Neural cell (in vitro differentiated cells): ENCODE data around the gene CEP128. TPM values are rescaled to one million over a fixed set of nuclear protein-coding genes. Genes with fewer than 3 reads are reported as not detected.

Experiments
- H2AFZ ChIP-seq: fragments of 200-600, 300-800 bp; sonication (generic), shearing (Covaris generic); 2 replicates; pipeline ENCODE4 v1.6.0; 2014; ENCODE audit warnings: low read depth, mild to moderate bottlenecking, antibody characterized with exemption, low read length, moderate library complexity
- H3F3A ChIP-seq: fragments of 200-600 bp; shearing (Covaris generic); 2 replicates; pipeline ENCODE4 v1.6.1; 2016; ENCODE audit warnings: mild to moderate bottlenecking, moderate library complexity, mixed read lengths, antibody characterized with exemption, low read length; ENCODE audit not compliant: insufficient read depth, poor library complexity, severe bottlenecking
- H3K27ac ChIP-seq: fragments of 200-600, 300-800 bp; sonication (generic), shearing (Covaris generic); 2 replicates; pipeline ENCODE4 v1.5.1; 2014; ENCODE audit warnings: mild to moderate bottlenecking, low read length, moderate library complexity
- H3K27me3 ChIP-seq: fragments of 300-800, 200-600 bp; sonication (generic), shearing (Covaris generic); 2 replicates; pipeline ENCODE4 v1.6.0; 2014; ENCODE audit warnings: mild to moderate bottlenecking, low read depth, low read length, moderate library complexity; ENCODE audit not compliant: insufficient read depth
- H3K36me3 ChIP-seq: fragments of 300-800, 200-600 bp; sonication (generic), shearing (Covaris generic); 2 replicates; pipeline ENCODE4 v1.5.1; 2014; ENCODE audit warnings: mild to moderate bottlenecking, antibody characterized with exemption, low read length, moderate library complexity; ENCODE audit not compliant: insufficient read depth
- H3K4me2 ChIP-seq: fragments of 300-800, 200-600 bp; sonication (generic), shearing (Covaris generic); 2 replicates; pipeline ENCODE4 v1.6.0; 2014; ENCODE audit warnings: mild to moderate bottlenecking, low read length
- H3K4me3 ChIP-seq: fragments of 300-800, 200-600 bp; sonication (generic), shearing (Covaris generic); 2 replicates; pipeline ENCODE4 v1.5.1; 2014; ENCODE audit warnings: mild to moderate bottlenecking, low read length, moderate library complexity
- H3K79me2 ChIP-seq: fragments of 200-600 bp; shearing (Covaris generic); replicated peaks from 2 replicates; pipeline ENCODE4 v1.6.0; 2014; ENCODE audit warnings: mild to moderate bottlenecking, low read length, moderate library complexity; ENCODE audit not compliant: insufficient read depth
- H3K9ac ChIP-seq: fragments of 300-800, 200-600 bp; sonication (generic), shearing (Covaris generic); 2 replicates; pipeline ENCODE4 v1.6.1; 2016; ENCODE audit warnings: mild to moderate bottlenecking, low read length, mixed read lengths
- H3K9me2 ChIP-seq: fragments of 200-600 bp; shearing (Covaris generic); 2 replicates; pipeline ENCODE4 v1.6.1; 2016; ENCODE audit warnings: mild to moderate bottlenecking, low read length, mixed read lengths; ENCODE audit not compliant: insufficient read depth
- H3K9me3 ChIP-seq: fragments of 200-600, 300-800 bp; sonication (generic), shearing (Covaris generic); 2 replicates; pipeline ENCODE4 v1.6.1; 2016; ENCODE audit warnings: mild to moderate bottlenecking, mixed run types, low read length, moderate library complexity, mixed read lengths
- H4K20me1 ChIP-seq: fragments of 200-600 bp; shearing (Covaris generic); 2 replicates; pipeline ENCODE4 v1.6.1; 2016; ENCODE audit warnings: mild to moderate bottlenecking, mixed run types; ENCODE audit not compliant: insufficient read depth
- EP300 ChIP-seq: fragments of 450-650 bp; conservative IDR thresholded peaks from 2 replicates; pipeline ENCODE4 v1.6.1; 2014; ENCODE audit warnings: antibody characterized with exemption, mild to moderate bottlenecking, moderate library complexity; ENCODE audit not compliant: poor library complexity, severe bottlenecking
- EZH2 ChIP-seq: fragments of 200-600, 300-800 bp; shearing (Covaris generic), sonication (generic); IDR thresholded peaks from 2 replicates; pipeline ENCODE4 v1.6.1; 2014; ENCODE audit warnings: antibody characterized with exemption, low read length, borderline replicate concordance, mild to moderate bottlenecking; ENCODE audit not compliant: insufficient read depth, poor library complexity, severe bottlenecking
- MXI1 ChIP-seq: fragments of 450-650 bp; conservative IDR thresholded peaks from 2 replicates; pipeline ENCODE4 v1.6.1; 2014; ENCODE audit warnings: antibody characterized with exemption, mild to moderate bottlenecking; ENCODE audit not compliant: poor library complexity, severe bottlenecking
- POLR2AphosphoS5 ChIP-seq: IDR thresholded peaks from 2 replicates; pipeline ENCODE4 v1.6.1; 2012
- RAD21 ChIP-seq: fragments of 450-650 bp; conservative IDR thresholded peaks from 2 replicates; pipeline ENCODE4 v1.6.1; 2014; ENCODE audit warnings: antibody characterized with exemption, mild to moderate bottlenecking, moderate library complexity
- SMC3 ChIP-seq: fragments of 450-650 bp; conservative IDR thresholded peaks from 2 replicates; pipeline ENCODE4 v1.6.1; 2014; ENCODE audit warnings: antibody characterized with exemption, mild to moderate bottlenecking, moderate library complexity; ENCODE audit not compliant: poor library complexity
- TAF1 ChIP-seq: IDR thresholded peaks from 2 replicates; pipeline ENCODE4 v1.6.1; 2012; ENCODE audit warnings: low read depth
- polyA plus RNA-seq: library from polyadenylated mRNA; depleted of rRNA; stranded (reverse); fragments of >200 nt; gene quantifications from 2 replicates; pipeline ENCODE4 v1.2.3, GENCODE V29; 2014
- TF ChIP-seq, protein P1 (sequence below): IDR thresholded peaks from 2 replicates; pipeline ENCODE4 v1.6.1; 2012; ENCODE audit warnings: borderline replicate concordance
- TF ChIP-seq, protein P2 (sequence below): fragments of 450-650 bp; IDR thresholded peaks from 2 replicates; pipeline ENCODE4 v1.5.1; 2014; ENCODE audit warnings: antibody characterized with exemption, mild to moderate bottlenecking, moderate library complexity; ENCODE audit not compliant: poor library complexity, severe bottlenecking

CEP128 gene
- polyA plus RNA-seq, 1 donor from 2014 or later = 5.5 TPM

DNA sequence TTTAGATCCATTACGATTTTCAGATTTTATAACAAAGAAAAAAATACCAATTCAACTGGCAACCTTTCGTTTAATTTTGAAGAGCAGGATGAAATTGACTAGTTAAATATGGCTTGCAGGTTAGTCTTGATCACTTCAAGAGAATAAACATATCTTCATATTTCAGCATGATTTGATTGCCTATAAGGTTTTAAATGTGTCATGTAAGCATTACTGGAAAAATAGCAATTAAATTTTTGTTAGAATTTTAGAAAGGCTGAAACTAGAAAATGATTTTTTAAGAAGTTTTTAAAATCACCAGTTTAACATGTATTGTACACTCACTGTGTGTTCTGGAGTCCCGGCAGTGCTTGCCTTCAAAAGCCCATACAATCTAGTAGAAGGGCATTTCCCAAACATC lies 420.1 kb downstream of the CEP128 start:
- no peaks in the 10 kb centered on the region for H3K9me3 ChIP-seq
- no peak overlapping the region for H3K27ac ChIP-seq
- TF ChIP-seq POLR2AphosphoS5 (no peak), EZH2 (no peak), EP300 (no peak), SMC3 (no peak), TAF1 (no peak), MXI1 (no peak), RAD21 (no peak)
- TF ChIP-seq, protein P1, sequence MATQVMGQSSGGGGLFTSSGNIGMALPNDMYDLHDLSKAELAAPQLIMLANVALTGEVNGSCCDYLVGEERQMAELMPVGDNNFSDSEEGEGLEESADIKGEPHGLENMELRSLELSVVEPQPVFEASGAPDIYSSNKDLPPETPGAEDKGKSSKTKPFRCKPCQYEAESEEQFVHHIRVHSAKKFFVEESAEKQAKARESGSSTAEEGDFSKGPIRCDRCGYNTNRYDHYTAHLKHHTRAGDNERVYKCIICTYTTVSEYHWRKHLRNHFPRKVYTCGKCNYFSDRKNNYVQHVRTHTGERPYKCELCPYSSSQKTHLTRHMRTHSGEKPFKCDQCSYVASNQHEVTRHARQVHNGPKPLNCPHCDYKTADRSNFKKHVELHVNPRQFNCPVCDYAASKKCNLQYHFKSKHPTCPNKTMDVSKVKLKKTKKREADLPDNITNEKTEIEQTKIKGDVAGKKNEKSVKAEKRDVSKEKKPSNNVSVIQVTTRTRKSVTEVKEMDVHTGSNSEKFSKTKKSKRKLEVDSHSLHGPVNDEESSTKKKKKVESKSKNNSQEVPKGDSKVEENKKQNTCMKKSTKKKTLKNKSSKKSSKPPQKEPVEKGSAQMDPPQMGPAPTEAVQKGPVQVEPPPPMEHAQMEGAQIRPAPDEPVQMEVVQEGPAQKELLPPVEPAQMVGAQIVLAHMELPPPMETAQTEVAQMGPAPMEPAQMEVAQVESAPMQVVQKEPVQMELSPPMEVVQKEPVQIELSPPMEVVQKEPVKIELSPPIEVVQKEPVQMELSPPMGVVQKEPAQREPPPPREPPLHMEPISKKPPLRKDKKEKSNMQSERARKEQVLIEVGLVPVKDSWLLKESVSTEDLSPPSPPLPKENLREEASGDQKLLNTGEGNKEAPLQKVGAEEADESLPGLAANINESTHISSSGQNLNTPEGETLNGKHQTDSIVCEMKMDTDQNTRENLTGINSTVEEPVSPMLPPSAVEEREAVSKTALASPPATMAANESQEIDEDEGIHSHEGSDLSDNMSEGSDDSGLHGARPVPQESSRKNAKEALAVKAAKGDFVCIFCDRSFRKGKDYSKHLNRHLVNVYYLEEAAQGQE = no peak
- TF ChIP-seq, protein P2, sequence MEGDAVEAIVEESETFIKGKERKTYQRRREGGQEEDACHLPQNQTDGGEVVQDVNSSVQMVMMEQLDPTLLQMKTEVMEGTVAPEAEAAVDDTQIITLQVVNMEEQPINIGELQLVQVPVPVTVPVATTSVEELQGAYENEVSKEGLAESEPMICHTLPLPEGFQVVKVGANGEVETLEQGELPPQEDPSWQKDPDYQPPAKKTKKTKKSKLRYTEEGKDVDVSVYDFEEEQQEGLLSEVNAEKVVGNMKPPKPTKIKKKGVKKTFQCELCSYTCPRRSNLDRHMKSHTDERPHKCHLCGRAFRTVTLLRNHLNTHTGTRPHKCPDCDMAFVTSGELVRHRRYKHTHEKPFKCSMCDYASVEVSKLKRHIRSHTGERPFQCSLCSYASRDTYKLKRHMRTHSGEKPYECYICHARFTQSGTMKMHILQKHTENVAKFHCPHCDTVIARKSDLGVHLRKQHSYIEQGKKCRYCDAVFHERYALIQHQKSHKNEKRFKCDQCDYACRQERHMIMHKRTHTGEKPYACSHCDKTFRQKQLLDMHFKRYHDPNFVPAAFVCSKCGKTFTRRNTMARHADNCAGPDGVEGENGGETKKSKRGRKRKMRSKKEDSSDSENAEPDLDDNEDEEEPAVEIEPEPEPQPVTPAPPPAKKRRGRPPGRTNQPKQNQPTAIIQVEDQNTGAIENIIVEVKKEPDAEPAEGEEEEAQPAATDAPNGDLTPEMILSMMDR = no peak
- no peaks in the 10 kb centered on the region for H3K36me3 ChIP-seq
- H3K27me3 ChIP-seq = no peaks in the 10 kb centered on the region
- H3F3A ChIP-seq = no peaks in the 10 kb centered on the region
- no peaks in the 10 kb centered on the region for H4K20me1 ChIP-seq
- H3K4me2 ChIP-seq = no peak overlapping the region
- no peak overlapping the region for H3K9ac ChIP-seq
- H3K9me2 ChIP-seq = no peaks in the 10 kb centered on the region
- no peaks in the 10 kb centered on the region for H3K79me2 ChIP-seq
- H2AFZ ChIP-seq = no peak overlapping the region
- H3K4me3 ChIP-seq = no peak overlapping the region

DNA sequence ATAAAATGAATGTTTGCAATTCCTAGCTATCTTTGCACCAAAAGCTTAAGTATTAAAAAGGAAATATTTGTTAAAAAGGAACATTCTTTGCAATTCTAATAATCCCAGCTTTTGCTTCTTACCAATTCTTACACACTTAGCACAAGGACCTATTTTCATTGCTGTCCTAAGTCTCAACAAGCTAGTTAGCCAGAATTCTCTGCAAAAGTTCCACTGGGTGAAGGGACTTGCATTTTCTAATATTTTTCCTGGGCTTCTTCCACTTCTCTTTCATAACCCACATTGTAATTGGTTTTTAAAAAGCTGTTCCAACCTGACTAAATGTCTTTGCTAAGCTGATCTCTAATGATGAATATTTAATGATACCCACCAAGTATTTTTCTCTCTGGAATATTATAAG lies 422.5 kb downstream of the CEP128 start:
- Histone ChIP-seq H3K4me2 (no peak overlapping the region), H3K4me3 (no peak overlapping the region), H4K20me1 (no peaks in the 10 kb centered on the region), H3K36me3 (no peaks in the 10 kb centered on the region), H2AFZ (no peak overlapping the region), H3F3A (no peaks in the 10 kb centered on the region), H3K9me2 (no peaks in the 10 kb centered on the region), H3K9ac (no peak overlapping the region), H3K27me3 (no peaks in the 10 kb centered on the region), H3K27ac (no peak overlapping the region), H3K79me2 (no peaks in the 10 kb centered on the region), H3K9me3 (no peaks in the 10 kb centered on the region)
- TF ChIP-seq TAF1 (no peak), SMC3 (no peak), EZH2 (no peak), MXI1 (no peak), RAD21 (no peak), POLR2AphosphoS5 (no peak), EP300 (no peak)
- TF ChIP-seq, protein P2 = no peak
- TF ChIP-seq, protein P1 = no peak
